Measurements from ENCODE around the gene PDGFA. TPM values are rescaled to one million over a fixed set of nuclear protein-coding genes. Genes with fewer than 3 reads are reported as not detected.

Gene PDGFA
- total RNA-seq, result 38.1 and 89.9 TPM in 2 replicates

DNA sequence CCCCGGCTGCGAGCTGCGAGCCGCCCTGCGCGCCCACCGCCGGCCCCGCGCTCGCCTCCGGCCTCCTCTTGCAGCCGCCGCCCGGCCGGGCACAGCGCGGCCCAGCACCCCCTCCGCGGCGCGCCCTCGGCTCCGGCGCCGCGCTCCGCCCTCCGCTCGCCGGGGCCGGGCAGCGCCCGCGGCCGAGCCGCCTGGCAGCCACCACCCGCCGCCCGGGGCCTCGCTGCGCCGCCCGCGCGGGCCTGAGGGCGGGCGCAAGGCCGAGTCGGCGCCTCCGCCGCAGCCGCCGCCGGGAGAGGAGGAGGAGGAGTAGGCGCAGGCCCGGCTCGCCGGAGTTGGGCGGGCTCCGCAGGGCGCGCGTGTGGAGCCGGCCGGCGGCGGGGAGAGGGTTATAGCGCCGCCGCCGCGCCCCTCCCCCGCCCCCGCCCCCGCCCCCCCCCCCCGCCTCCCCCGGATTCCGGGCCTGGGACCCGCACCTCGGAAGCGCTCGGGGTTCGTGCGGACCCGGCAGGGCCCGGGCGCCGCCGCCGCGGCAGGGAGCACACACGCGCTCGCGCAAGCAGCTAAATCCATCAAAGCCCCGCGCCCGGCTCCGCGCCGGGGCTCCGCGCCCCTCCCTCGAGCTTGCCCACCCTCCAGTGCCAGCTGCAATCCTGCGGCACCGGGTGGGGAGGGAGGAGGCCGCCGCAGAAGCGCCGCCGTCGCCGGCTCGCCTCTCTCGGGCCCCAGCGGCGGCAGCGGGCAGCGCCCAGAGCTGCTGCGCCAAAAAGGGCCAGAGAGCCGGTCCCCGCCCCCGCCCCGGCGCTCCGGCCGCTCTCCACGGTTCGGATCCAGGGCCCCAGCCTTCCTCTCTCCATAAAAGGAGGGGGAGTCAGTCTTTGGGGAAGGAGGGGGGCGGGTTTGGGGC, at the start of gene PDGFA:
Gene PDGFA, minus strand, starts transcription at position 363 of the 907 bp plus-strand sequence. CDS start 845 bp downstream, outside the sequence.

Other genes starting within 250 kb of the PDGFA start
- not detected in 2 replicates for gene FOXL3, start 229.7 kb downstream of the PDGFA start, total RNA-seq
- gene DNAAF5, start 206.9 kb upstream of the PDGFA start, total RNA-seq, result 15.6 and 22.4 TPM in 2 replicates
- gene PRKAR1B, start 207.4 kb upstream of the PDGFA start, total RNA-seq, result 11.3 and 13.5 TPM in 2 replicates

Data from tracheal epithelial cell (primary cell).